ENCODE results near the gene ANKRD13A.
"Not testable (repeated sequence)": the region's sequence is repeated elsewhere in the genome, so short reads cannot be mapped to it uniquely, and the experiment has no call there.

Gene ANKRD13A

DNA sequence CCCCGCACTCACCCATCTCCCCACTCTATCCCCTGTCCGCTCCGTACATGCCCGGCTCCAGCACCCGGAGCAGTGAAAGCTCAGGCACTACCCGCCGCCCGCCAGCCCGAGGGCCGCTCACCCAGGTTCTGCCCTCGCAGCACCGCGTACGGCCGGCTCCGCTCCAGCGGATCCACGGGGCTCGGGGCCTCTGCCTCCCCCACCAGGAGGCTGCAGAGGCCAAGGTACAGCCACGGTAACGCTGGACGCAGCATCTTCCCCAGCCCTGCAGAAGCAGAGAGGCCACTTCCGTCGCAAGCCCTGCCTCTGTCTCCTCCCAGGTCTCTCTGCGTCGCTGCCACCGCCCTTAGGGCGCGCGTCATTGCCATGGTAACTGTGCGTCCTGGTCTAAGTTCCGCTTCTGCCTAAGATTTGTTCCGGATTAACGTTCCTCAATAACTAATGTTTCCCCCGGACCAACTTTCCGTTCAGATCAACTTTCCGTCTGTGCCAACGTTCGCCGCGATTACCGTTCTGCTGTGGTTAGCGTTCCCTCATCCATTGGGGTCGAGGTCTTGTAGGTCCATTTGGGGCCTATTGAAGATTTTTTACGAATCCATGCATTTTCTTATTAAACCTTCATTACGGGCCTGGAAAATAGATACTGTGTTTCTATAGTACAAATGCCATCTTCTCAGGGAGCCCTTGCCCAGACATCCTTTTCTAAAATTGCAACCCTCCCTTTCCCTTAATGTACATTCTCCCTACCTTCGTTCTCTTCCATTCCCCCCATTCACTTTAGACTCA is 49.2 kb downstream of the ANKRD13A start, which contains the start of gene C12orf76:
C12orf76 (minus strand) TSS at position 281 of the 786 bp plus-strand sequence; CDS start at position 254, 27 bp downstream.
- DNase-seq (ENCODE audit: low spot score): peak; percentile 99

- DNase-seq (ENCODE audit: low spot score): not testable (repeated sequence)
Observed at GRCh38 chr12:110049034-110049433, 49.8 kb downstream of the ANKRD13A start.

DNA sequence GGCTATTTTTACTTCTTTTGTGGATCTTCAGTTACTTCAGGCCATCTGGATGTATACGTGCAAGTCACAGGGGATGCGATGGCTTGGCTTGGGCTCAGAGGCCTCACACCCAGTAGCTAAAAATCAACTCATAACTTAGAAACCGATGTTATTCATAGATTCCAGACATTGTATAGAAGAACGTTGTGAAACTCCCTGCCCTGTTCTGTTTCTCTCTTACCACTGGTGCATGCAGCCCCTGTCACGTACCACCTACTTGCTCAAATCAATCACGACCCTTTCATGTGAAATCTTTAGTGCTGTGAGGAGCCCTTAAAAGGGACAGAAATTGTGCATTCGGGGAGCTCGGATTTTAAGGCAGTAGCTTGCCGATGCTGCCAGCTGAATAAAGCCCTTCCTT is 50.4 kb downstream of the ANKRD13A start:
- not testable (repeated sequence) for DNase-seq (ENCODE audit: low spot score)

GRCh38 chr12:110050927-110051326 is 51.7 kb downstream of the ANKRD13A start:
- DNase-seq (ENCODE audit: low spot score): no peak

DNA sequence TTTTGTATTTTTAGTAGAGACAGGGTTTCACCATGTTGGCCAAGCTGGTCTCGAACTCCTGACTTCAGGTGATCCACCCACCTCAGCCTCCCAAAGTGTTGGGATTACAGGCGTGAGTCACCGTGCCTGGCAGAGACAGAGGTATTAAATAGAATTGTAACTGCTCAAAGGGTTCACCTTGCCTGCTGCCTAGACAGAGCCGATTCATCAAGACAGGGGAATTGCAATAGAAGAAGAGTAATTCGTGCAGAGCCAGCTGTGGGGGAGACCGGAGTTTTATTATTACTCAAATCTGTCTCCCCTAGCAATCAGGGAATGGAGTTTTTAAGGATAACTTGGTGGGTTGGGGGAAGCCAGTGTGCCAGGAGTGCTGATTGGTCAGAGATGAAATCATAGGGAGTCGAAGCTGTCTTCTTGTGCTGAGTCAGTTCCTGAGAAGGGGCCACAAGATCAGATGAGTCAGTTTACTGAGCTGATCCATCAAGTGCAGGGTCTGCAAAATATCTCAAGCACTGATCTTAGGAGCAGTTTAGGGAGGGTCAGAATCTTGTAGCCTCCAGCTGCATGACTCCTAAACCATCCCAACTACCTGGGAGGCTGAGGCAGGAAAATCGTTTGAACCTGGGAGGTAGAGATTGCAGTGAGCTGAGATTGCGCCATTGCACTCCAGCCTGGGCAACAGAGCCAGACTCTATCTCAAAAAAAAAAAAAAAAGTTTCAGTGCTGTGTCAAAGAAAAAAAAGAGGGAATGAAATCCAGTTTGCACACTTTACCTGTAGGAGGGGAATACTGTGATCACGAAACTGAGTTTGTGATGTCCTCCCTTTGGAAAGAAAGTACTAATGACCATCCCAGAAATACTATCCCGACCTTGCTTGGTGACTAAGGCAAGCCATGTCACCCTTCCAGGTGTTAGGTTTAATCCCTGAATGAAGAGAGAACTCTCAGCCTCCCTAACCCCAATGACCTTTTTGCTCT is 56.4 kb downstream of the ANKRD13A start:
- DNase-seq (ENCODE audit: low spot score): not testable (repeated sequence)

DNA sequence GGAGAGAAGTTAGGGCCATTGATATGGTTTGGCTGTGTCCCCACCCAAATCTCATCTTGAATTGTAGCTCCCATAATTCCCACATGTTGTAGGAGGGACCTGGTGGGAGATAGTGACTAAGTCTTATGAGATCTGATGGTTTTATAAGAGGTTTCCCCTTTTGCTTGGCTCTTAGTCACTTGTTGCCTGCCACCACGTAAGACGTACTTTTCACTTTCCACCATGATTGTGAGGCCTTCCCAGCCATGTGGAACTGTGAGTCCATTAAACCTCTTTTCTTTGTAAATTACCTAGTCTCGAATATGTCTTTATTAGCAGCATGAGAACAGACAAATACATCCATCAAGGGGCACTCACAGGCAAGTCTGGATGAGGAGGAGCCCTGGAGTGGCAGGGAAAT is 57.4 kb downstream of the ANKRD13A start:
- not testable (repeated sequence) for DNase-seq (ENCODE audit: low spot score)

- no peak for DNase-seq (ENCODE audit: low spot score)
Observed at GRCh38 chr12:110058875-110059615, 59.8 kb downstream of the ANKRD13A start.

DNA sequence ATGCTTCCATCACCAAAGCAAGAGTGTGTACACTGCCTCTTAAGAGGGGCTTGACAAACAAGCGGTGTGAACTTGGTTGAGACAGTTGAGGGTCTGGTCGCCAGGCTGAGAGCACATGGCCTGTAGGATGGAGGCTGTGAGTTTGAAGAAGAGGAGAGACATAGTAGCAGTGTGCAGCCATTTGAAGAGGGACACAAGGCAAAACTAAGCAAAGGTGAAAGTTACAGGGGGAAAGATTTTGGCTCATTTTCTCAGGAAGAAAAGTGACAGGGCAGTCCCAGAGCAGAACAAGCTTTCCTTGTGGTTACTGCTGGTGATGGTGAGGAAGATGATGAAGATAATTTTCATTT is 60.4 kb downstream of the ANKRD13A start:
- no peak for DNase-seq (ENCODE audit: low spot score)

DNA sequence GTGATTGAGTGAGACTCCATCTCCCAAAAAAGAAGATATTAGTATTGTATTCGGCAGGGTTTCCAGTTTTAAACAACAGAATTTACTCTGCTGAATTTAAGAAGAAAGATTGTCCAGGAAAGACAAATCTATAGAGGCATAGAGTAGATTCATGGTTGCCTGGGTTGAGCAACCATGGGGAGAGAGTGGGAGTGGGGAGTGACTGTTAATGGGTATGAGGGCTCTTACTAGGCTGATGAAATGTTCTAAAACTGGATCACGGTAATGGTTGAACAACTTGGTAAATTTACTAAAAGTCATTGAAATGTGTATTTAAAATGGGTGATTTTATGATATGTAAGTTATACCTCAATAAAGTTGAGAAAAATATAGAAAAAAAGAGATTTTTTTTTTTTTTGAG is 63.0 kb downstream of the ANKRD13A start:
- no peak for DNase-seq (ENCODE audit: low spot score)

DNA sequence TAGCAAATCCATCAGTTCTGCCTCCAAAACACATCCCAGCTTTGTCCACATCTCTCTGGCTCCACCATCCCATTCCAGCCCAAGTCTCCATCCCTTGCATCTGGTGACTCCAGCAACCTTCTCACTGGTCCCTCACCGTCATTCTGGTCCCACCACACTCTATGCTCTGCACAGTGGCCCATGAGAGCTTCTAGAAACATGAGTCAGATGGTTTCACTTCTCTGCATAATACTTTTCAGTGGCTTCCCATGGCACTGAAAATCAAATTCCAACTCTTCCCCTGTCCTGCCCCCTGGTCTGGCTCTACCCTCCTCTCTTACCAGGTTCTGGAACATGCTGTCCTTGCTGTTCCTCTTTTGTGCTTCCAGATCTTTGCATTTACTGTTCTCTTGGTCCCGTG is 66.3 kb downstream of the ANKRD13A start:
- DNase-seq (ENCODE audit: low spot score): no peak

DNA sequence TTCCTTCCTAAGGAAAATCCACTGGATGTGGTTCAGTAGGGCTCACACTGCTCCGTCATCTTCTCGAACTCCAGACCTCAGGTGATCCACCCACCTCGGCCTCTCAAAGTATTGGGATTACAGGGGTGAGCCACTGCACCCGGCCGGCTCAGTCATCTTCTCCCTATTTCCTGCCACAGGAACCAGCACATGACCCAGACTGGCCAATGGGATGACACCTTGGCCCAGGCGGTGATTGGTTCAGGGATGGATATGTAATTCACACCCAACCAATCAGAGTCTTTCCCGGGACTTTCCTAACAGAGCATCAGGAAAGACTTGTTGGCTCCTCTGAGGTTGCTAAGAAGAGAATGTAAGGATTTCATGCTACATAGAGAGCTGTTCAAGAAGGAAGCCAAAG is 68.3 kb downstream of the ANKRD13A start:
- no peak for DNase-seq (ENCODE audit: low spot score)

DNA sequence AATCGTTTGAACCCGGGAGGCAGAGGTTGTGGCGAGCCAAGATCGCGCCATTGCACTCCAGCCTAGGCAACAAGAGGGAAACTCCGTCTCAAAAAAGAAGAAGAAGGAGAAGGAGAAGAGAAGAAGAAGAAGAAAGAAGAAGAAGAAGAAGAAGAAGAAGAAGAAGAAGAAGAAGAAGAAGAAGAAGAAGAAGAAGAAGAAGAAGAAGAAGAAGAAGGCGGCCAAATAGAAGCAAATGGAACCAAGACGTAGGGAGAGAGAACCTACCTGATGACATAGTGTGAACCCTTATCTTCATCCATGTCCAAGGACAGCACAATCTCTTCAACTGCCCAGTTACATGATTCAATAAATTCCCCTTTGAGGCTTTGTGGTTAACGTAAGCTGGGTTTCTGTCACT is 68.9 kb downstream of the ANKRD13A start:
- DNase-seq (ENCODE audit: low spot score): not testable (repeated sequence)

GRCh38 chr12:110068654-110069053 is 69.4 kb downstream of the ANKRD13A start:
- DNase-seq (ENCODE audit: low spot score): no peak

DNA sequence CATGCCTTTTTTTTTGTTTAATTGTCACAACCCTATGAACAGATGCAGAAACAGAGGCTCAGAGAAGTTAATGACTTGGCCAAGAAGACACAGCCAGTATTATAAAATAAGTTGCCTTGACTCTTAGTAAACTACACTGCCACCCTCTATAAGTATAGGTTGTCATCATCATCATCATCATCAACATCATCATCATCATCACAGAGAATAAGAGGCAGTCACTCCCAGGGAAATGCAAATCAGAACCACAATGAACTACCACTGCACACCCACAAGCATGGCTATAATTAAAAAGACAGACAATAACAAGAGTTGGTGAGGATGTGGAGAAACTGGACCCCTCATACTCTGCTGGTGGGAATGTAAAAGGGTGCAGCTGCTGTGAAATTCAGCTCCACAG is 72.3 kb downstream of the ANKRD13A start:
- no peak for DNase-seq (ENCODE audit: low spot score)

- DNase-seq (ENCODE audit: low spot score): no peak
Observed at GRCh38 chr12:110071967-110072366, 72.7 kb downstream of the ANKRD13A start.

DNA sequence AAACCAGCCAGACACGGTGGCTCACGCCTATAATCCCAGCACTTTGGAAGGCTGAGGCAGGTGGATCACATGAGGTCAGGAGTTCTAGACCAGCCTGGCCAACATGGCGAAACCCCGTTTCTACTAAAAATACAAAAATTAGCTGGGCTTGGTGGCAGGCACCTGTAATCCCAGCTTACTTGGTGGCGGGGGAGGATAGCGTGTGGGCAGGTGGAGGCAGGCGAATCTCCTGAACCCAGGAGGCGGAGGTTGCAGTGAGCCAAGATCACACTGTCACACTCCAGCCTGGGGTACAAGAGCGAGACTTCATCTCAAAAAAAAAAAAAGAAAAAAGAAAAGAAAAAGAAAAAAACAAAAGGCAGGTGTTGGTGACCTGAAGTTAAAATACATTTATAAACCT is 73.4 kb downstream of the ANKRD13A start:
- DNase-seq (ENCODE audit: low spot score): not testable (repeated sequence)

GRCh38 chr12:110073049-110073831 is 74.0 kb downstream of the ANKRD13A start:
- DNase-seq (ENCODE audit: low spot score): peak; percentile 98

GRCh38 chr12:110074089-110074488 is 74.9 kb downstream of the ANKRD13A start:
- no peak for DNase-seq (ENCODE audit: low spot score)

DNA sequence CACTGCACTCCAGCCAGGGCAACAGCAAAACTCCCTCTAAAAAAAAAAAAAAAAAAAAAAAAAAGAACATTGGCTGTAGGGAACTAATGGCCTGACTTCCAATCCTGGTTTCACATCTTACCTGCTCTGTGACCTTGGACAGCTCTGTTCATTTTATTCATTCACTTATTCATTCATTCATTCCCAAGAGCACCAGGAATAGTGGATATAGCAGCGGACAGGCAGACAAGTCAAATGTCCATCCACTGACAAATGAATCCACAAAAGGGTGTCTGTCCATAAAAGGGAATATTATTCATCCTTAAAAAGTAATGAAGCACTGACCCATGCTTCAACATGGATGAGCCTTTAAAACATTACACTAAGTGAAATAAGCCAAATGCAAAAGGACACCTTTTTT is 76.7 kb downstream of the ANKRD13A start:
- DNase-seq (ENCODE audit: low spot score): no peak

DNA sequence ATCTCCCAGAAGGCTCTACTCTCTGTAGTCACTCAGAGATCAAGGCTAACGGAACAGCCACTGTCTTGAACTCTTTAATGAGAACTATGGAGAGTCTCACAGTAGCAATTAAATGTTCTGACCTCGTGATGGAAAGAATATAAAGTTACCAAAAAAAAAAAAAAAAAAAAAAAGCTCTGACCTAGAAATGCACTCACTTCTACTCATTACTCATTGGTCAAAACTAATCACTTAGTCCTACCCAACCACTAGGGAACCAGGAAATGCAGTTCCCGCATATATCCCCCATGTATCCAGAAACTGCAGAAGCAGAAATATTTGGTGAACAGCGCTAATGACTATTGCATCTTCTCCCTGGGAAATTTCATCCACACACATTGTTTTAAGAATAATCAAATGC is 78.6 kb downstream of the ANKRD13A start:
- DNase-seq (ENCODE audit: low spot score): no peak

Data from pons (tissue), 1 donor.